Parathyroid adenoma (tissue), 2 donors: Measurements from ENCODE around the gene NQO2.

Source experiments
- H2AFZ ChIP-seq: fragments of 300-600 bp; sonication (generic); one replicate; pipeline ENCODE4 v1.7.0; 2017; ENCODE audit warnings: antibody characterized with exemption, mild to moderate bottlenecking
- H3K27ac ChIP-seq: fragments of 300-600 bp; sonication (generic); one replicate; pipeline ENCODE4 v1.7.0; 2017
- H3K27me3 ChIP-seq: fragments of 300-600 bp; sonication (generic); one replicate; pipeline ENCODE4 v1.7.0; 2017; ENCODE audit warnings: low read length; ENCODE audit not compliant: control insufficient read depth, insufficient read depth
- H3K36me3 ChIP-seq: fragments of 300-600 bp; sonication (generic); one replicate; pipeline ENCODE4 v1.7.0; 2017; ENCODE audit warnings: low read length; ENCODE audit not compliant: control insufficient read depth, insufficient read depth
- H3K4me1 ChIP-seq: fragments of 300-600 bp; sonication (generic); one replicate; pipeline ENCODE4 v1.7.0; 2017; ENCODE audit warnings: control low read depth
- H3K4me2 ChIP-seq: fragments of 300-600 bp; sonication (generic); one replicate; pipeline ENCODE4 v1.7.0; 2017; ENCODE audit warnings: low read length
- H3K4me3 ChIP-seq: fragments of 300-600 bp; sonication (generic); one replicate; pipeline ENCODE4 v1.7.0; 2017; ENCODE audit warnings: low read depth, low read length
- H3K79me2 ChIP-seq: fragments of 300-600 bp; sonication (generic); one replicate; pipeline ENCODE4 v1.7.0; 2017; ENCODE audit warnings: control low read depth
- H3K9ac ChIP-seq: fragments of 300-600 bp; sonication (generic); one replicate; pipeline ENCODE4 v1.7.0; 2017; ENCODE audit warnings: mild to moderate bottlenecking
- H3K9me3 ChIP-seq: fragments of 300-600 bp; sonication (generic); one replicate; pipeline ENCODE4 v1.7.0; 2017; ENCODE audit warnings: low read length; ENCODE audit not compliant: control insufficient read depth
- TF ChIP-seq, protein P1 (sequence below): fragments of 300-600 bp; sonication (generic); IDR thresholded peaks from one replicate; pipeline ENCODE4 v1.7.0; 2017; ENCODE audit warnings: antibody characterized with exemption, mild to moderate bottlenecking
- donor health status: primary hyperparathyroidism.

Gene NQO2

DNA sequence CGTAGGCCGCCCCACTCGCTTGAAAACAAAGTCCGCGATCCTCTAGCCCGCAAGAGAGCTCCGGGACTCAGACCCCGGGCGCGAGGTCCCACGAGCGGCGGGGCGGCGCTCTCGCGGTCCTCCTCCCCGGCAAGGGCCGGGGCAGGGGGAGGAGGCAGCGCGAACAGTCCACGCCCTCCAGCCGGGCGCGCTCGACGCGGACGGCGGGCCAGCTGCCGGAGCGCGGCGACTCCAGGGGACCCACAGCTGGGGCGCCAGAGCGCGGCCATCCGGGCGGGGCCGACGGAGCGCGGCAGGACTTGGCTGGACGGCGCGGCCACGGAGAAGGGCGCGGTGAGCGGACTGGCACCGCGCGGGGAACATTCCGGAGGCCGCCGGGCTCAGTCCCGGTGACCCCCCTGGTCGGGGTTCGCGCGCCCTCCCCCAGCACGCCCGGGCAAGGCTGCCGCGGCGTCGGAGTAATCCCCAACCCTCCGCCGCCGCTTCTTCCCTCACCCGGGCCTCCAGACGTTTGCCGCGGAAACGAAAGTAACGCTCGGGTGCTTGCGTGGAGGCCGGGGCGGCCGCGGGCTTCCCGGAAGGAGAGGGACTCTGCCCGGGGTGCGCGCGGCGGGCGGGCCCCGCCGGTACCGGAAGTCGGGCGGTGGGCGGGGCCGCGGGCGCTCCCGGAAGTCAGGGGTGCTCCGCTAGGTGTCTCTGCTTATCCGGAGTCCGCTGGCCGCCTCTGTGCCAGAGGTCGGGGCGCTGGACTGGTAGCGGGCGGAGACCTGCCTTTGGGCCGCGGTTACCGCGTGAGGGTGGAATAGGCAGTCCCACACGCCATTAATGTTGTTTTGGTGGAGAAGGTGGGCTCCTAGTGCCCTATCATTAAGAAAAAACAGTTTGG, 68.9 kb downstream of the NQO2 start, which contains the start of gene RIPK1:
Gene RIPK1, plus strand, starts transcription at position 166 of the 886 bp plus-strand sequence. CDS start 8,330 bp downstream, outside the sequence.
- peaks cover 5% of the 10 kb centered on the region for H3K4me1 ChIP-seq
- peak within 1 kb of the TSS; percentile 97 for H3K27ac ChIP-seq
- peaks cover 25% of the 10 kb centered on the region for H3K79me2 ChIP-seq
- H3K9ac ChIP-seq, result peak within 1 kb of the TSS; percentile 98
- H2AFZ ChIP-seq, result peak within 1 kb of the TSS; percentile 93
- H3K36me3 ChIP-seq, result no peaks in the 10 kb centered on the region
- TF ChIP-seq, protein P1, sequence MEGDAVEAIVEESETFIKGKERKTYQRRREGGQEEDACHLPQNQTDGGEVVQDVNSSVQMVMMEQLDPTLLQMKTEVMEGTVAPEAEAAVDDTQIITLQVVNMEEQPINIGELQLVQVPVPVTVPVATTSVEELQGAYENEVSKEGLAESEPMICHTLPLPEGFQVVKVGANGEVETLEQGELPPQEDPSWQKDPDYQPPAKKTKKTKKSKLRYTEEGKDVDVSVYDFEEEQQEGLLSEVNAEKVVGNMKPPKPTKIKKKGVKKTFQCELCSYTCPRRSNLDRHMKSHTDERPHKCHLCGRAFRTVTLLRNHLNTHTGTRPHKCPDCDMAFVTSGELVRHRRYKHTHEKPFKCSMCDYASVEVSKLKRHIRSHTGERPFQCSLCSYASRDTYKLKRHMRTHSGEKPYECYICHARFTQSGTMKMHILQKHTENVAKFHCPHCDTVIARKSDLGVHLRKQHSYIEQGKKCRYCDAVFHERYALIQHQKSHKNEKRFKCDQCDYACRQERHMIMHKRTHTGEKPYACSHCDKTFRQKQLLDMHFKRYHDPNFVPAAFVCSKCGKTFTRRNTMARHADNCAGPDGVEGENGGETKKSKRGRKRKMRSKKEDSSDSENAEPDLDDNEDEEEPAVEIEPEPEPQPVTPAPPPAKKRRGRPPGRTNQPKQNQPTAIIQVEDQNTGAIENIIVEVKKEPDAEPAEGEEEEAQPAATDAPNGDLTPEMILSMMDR, result peak; percentile 46
- no peaks in the 10 kb centered on the region for H3K9me3 ChIP-seq
- peak within 1 kb of the TSS; percentile 73 for H3K4me2 ChIP-seq
- H3K27me3 ChIP-seq, result no peaks in the 10 kb centered on the region
- peak within 1 kb of the TSS; percentile 77 for H3K4me3 ChIP-seq
